NCI-H460 (cell line): Measurements from ENCODE around the gene RTN4RL2. TPM values are rescaled to one million over a fixed set of nuclear protein-coding genes. Genes with fewer than 3 reads are reported as not detected.

Source experiments
- DNase-seq: peaks from one replicate; pipeline ENCODE4 v3.0.0-alpha.2; 2016; ENCODE audit warnings: low read depth; ENCODE audit errors: extremely low read depth
- total RNA-seq: library from RNA; depleted of rRNA; stranded (reverse); fragments of >200 nt; shearing (Covaris generic); gene quantifications from 2 replicates; pipeline ENCODE4 v1.2.3, GENCODE V29; 2014

The RTN4RL2 gene
- total RNA-seq, 1 experiment from 2014 or later: 0.45 TPM

- DNase-seq: no peak
Observed at GRCh38 chr11:57460758-57461749, 726 bp downstream of the RTN4RL2 start.

GRCh38 chr11:57461841-57462489 lies 1.6 kb downstream of the RTN4RL2 start:
- DNase-seq: no peak

- DNase-seq: no peak
Observed at GRCh38 chr11:57462597-57462996, 2.3 kb downstream of the RTN4RL2 start.

GRCh38 chr11:57463671-57464538 lies 3.6 kb downstream of the RTN4RL2 start:
- no peak for DNase-seq

GRCh38 chr11:57464539-57465181 lies 4.3 kb downstream of the RTN4RL2 start:
- DNase-seq: no peak

- DNase-seq: no peak
Observed at GRCh38 chr11:57466680-57467079, 6.4 kb downstream of the RTN4RL2 start.

GRCh38 chr11:57467508-57468157 lies 7.3 kb downstream of the RTN4RL2 start:
- DNase-seq: no peak

- no peak for DNase-seq
Observed at GRCh38 chr11:57468276-57468675, 7.9 kb downstream of the RTN4RL2 start.

GRCh38 chr11:57469268-57469667 lies 8.9 kb downstream of the RTN4RL2 start:
- no peak for DNase-seq

GRCh38 chr11:57471496-57471895 lies 11.2 kb downstream of the RTN4RL2 start:
- no peak for DNase-seq

- no peak for DNase-seq
Observed at GRCh38 chr11:57473285-57473841, 13.0 kb downstream of the RTN4RL2 start.

- no peak for DNase-seq
Observed at GRCh38 chr11:57474017-57474802, 13.9 kb downstream of the RTN4RL2 start.

- no peak for DNase-seq
Observed at GRCh38 chr11:57474803-57475115, 14.4 kb downstream of the RTN4RL2 start.

GRCh38 chr11:57475191-57475590 lies 14.9 kb downstream of the RTN4RL2 start:
- no peak for DNase-seq

GRCh38 chr11:57475671-57476046 lies 15.3 kb downstream of the RTN4RL2 start:
- DNase-seq: no peak

- DNase-seq: no peak
Observed at GRCh38 chr11:57476047-57476756, 15.9 kb downstream of the RTN4RL2 start.

GRCh38 chr11:57476757-57477506 lies 16.6 kb downstream of the RTN4RL2 start:
- DNase-seq: peak; percentile 54
